Measurements from ENCODE around the gene ATAD5.

DNA sequence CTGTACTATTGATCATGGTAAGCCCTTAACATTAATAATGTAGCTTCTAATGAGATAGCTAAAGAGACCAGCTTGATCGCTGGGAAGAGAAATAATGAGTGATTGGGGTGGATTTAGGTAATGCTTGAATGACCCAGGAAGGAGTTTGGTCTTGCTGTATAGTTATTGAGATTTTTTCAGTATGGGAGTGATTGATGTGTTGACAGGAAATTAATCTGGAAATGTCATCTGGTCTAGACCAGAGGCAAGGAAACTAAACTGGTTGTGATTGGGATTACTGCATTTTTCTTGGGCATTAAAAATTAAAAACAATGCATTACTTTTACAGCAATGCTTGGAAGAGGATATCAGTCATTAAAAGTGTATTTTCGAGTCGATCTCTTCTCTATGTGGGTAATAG, 62.5 kb downstream of the ATAD5 start:
- TF ChIP-seq, protein P1, sequence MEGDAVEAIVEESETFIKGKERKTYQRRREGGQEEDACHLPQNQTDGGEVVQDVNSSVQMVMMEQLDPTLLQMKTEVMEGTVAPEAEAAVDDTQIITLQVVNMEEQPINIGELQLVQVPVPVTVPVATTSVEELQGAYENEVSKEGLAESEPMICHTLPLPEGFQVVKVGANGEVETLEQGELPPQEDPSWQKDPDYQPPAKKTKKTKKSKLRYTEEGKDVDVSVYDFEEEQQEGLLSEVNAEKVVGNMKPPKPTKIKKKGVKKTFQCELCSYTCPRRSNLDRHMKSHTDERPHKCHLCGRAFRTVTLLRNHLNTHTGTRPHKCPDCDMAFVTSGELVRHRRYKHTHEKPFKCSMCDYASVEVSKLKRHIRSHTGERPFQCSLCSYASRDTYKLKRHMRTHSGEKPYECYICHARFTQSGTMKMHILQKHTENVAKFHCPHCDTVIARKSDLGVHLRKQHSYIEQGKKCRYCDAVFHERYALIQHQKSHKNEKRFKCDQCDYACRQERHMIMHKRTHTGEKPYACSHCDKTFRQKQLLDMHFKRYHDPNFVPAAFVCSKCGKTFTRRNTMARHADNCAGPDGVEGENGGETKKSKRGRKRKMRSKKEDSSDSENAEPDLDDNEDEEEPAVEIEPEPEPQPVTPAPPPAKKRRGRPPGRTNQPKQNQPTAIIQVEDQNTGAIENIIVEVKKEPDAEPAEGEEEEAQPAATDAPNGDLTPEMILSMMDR (IDR thresholded peaks at IDR 0.05), result no peak
- no peak for TF ChIP-seq POLR2A (IDR thresholded peaks at IDR 0.05)
